Measurements from ENCODE around the gene BUB3.

BUB3 gene

DNA sequence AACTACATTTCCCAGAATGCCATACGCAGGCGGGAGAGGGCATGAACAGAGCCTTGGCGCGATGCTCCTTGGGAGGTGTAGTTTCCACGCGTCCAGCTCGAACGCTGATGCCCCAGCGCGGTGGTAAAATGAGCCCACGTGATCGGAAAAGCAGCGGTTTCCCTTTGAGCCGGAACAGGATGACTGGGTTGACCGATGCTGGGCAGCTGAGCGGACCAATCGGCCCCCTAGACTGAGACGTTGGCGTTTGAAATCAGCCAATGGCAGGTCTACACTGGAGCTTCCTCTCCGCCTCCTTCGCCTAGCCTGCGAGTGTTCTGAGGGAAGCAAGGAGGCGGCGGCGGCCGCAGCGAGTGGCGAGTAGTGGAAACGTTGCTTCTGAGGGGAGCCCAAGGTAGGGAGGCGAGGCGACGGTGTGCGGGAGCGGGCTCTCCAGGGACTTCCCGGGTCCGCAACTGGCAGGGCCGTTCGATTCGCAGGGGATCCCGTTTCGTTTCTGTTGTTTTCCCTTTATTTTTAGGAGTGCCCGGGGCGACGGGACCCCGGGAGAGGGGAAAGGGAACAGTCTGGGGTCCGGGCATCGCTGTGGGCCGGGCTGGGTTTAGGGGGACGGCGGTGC, at the start of gene BUB3:
Gene BUB3 (plus strand): TSS at position 311 of the 619 bp plus-strand sequence. CDS start 516 bp downstream, outside the sequence.
- DNase-seq, result peak; percentile 92

- no peak for DNase-seq
Measured at GRCh38 chr10:123109466-123109865, 44.7 kb upstream of the BUB3 start.

DNA sequence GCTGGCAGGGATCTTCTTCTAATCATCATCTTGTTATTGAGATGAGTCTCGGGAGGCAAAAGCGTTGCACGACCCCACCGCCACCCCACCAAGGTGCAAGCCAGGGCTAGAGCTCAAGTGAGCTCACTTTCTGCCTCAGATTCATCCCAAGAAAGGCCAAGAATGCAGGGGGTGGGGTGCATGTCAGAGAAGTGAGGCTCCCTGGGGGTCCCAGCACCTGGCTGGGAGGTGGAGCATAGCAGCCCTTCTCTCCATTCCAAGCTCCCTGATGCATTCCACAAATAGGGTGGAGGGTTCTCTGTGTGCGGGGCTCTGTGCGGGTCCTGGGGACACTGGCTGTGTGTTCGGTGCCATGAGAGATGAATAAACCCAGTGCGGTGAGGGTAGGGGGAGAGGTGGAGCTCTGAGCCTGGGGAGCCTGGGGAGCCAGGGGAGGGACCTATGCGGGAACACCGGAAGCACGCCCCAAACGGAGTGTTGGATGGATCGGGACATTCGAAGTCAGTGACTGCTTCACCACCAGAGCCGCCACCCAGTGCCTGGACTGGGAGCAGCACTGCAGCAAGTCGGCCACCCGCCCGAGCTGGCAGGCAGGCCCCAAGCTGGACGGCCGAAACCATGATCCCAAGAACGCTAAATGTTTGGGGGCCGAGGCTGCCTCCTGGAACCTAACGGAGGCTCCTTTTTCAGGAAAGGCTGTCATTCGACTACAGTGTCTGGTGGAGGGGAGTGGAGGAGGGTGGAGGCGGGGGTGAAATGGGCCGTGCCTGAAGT, 36.4 kb upstream of the BUB3 start:
- no peak for DNase-seq

DNA sequence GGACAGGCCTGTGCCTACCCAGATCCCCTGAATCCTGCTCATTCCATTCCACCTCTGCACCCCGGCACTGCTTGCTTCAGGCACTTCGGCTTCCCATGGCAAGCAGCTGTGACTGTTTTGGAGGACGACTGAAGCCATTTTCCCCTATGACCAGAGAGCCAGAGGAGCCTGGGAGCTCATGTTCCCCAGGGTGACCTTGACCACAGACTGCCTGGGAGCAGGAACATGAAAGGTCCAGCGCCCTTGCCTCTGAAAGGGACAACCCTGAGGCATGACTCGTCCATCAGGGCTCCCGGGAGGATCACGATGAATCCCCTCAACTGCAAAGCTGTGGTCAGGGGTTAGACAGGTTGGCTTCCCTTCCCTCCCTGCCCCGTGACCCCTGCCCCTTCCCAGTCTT, 35.1 kb upstream of the BUB3 start:
- DNase-seq, result no peak

DNA sequence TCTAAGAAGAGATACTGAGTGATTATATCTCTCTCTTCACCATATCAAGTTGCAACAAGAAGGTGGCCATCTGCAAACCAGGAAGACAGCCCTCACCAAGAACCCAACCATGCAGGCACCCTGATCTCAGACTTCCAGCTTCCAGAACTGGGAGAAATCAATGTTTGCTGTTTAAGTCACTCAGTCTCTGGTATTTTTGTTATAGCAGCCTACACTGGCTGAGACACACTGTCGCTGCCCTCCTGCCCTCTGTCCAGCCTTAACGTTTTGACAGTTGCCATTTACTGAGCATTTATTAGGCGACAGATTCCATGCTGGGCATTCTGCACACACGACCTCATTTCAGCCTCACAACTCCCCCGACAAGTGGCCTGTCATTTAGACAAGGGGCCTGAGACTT, 28.0 kb upstream of the BUB3 start:
- DNase-seq, result no peak

DNA sequence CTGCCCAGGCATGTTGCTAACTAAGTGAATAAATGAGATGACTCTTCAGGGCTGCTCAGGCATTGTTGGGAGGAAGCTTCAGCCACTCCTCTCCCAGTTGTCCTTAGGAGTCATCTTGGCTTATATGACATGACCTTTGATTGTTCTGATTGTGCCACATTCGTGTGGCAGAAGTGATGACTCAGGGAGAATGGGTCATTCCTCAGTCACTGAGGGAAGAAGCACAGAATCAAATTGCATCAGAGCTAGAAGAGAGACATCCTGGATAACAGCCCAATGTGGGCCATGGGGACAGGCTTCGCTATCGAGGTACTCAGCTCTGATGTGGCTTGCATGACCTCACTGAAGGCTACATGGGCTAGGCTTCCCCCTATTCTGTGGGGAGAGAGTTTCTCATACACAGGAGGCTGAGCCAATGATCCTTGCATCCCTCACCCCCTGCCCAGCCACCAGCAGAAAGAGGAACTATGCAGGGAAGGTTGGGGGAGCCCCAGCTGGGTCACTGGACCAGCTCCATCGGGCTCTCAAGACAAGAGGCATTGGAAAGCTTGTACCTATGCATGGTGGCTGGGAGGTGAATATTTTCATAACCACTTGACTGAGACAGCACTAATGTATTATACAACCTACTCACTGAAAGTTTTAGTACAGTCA, 24.5 kb upstream of the BUB3 start:
- no peak for DNase-seq

DNA sequence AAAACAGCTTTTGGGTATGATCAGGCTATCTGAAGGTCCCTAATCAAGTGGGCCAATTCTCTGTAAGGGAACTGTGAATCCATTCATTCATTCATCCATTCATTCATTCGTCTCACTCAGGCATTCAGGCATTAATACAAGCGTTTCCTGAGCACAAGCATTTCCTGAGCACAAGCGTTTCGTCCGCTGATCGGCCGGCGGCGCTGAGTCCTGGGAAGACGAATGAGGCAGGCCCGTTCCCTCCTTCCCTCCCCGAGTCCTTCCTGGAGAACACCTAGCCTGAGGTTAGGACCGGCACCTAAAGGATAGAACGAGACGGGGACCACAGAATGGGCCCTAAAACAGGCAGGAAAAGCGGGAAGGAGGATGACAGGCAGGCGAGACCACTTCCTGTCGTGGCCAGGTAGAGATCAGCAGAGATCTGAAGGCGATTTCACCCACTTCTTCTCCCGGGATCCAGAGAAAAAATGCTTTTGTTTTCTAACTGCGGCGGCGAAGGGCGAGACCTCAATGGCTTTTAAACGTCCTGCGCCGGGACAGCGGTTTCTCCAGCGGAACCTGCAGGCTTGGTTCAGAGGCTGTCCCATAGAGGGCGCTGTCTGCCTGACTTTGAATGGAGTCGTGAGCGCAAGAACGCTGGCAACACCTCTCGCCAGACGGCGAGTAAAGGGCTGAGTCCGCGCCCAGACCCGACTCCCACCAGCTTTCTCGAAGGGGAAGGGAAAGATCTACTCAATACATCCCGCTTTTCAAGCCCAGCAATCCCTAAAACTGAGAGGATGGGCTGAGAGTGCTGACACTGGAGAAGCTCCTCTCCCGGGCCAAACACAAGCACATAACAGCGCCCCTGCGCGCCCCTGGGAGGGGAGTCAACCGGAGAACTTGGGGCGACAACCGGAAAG, 21.4 kb upstream of the BUB3 start:
- no peak for DNase-seq

DNA sequence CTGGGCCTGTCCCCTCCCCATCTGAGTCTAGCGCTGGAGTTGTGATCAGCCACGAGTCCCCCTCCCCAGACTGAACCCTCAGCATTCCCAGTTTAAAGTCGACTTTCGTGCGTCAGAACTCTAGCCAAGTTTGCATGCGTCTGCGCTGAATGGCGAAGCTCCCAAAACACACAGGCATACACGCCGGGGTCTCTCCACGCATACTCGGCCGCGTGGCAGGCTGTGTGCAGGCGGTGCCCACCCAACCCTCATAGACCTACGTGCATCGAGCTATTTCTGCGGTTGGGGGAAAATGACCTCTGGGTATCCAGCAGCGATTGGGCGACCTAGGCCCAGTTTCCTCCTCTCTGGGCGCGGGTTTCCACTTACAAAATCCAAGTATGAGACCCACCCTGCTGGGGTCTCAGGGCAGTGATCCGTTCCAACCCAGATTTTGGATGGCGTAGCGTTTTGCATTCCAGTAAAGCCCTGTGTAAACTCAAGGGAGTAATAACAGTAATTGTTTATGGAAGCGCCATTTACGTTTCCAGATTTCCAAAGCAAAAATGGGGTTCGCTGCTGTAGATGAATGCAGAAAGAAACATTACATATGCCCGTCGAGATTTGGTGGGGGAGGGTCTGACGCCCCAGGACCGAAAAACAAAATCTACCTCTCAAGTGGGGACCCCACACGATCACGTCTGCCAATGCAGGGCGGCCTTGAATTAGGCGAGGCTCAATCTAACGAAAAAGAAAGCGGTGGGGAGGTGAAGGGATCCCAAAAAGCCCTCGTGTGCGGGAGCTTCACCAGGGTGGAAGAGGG, 20.5 kb upstream of the BUB3 start:
- DNase-seq, result no peak

- no peak for DNase-seq
Measured at GRCh38 chr10:123134343-123134914, 19.8 kb upstream of the BUB3 start.

GRCh38 chr10:123134915-123135414, 19.2 kb upstream of the BUB3 start:
- no peak for DNase-seq

DNA sequence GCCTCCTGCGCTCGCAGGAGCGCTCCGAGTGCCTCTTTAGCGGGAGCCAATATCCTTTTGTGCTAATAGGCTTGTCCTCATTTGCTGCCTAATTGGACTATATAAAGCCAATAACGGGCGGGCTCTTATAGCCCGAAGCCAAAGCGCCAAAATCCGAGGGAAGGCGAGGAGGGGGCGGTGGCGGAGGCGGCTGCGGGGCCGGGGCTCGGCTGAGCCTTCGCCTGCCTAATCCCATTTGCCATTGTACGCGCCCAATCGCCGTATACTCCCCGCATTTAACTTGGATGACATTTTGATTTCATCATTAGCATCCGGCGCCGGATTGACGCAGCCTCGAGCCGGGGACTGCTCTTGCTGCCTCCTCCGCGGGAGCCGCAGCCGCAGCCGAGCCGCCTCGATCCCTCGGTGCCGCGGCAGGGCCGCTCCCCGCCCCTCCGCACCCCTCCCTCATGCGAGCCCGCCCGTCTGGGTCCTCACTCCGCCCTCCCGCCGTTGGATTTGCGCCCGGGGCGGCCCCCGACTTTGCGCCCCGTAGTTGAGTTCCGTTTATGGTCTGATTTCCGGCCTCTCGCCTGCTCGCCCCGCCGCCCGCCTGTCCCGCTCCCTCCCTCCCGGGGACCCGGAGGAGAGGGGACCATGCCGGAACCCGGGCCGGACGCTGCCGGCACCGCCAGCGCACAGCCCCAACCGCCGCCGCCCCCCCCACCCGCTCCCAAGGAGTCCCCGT, 18.6 kb upstream of the BUB3 start, which contains the start of gene HMX3:
Gene HMX3 (plus strand): TSS at position 556 of the 727 bp plus-strand sequence. CDS start 81 bp downstream, at position 637.
- no peak for DNase-seq

- DNase-seq, result no peak
Measured at GRCh38 chr10:123136221-123136805, 17.9 kb upstream of the BUB3 start.

DNA sequence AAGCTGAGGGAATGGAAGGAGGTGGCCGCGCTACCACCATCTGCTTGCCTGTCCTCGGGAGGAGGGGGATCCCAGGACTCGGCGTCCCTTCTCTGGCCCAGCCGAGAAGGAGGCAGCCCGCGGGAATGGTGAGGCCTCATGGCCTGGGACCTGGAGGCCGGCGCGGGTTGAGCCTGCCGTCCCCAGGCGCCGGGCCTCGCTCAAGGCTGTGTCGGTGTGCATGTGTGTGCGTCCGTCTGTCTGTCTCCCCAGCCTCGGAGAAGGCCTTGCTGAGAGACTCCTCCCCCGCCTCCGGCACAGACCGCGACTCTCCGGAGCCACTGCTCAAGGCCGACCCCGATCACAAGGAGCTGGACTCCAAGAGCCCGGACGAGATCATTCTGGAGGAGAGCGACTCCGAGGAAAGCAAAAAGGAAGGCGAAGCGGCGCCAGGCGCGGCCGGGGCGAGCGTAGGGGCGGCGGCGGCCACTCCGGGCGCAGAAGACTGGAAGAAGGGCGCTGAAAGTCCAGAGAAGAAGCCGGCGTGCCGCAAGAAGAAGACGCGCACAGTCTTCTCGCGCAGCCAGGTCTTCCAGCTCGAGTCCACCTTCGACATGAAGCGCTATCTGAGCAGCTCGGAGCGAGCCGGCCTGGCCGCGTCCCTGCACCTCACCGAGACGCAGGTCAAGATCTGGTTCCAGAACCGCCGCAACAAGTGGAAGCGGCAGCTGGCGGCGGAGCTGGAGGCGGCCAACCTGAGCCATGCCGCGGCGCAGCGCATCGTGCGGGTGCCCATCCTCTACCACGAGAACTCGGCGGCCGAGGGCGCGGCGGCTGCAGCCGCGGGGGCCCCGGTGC, 17.2 kb upstream of the BUB3 start:
- DNase-seq, result no peak

- DNase-seq, result no peak
Measured at GRCh38 chr10:123139165-123139520, 15.1 kb upstream of the BUB3 start.

- no peak for DNase-seq
Measured at GRCh38 chr10:123139521-123140163, 14.6 kb upstream of the BUB3 start.

GRCh38 chr10:123140164-123140982, 13.8 kb upstream of the BUB3 start:
- no peak for DNase-seq

- DNase-seq, result no peak
Measured at GRCh38 chr10:123140983-123141390, 13.2 kb upstream of the BUB3 start.
